ENCODE data around the gene ADAMTS9.

- TF ChIP-seq CTCF (IDR thresholded peaks at IDR 0.05), result peak; percentile 9 to 44 (median 32)
- no peak for TF ChIP-seq POLR2A (IDR thresholded peaks at IDR 0.05)
- no peak for TF ChIP-seq POLR2AphosphoS5 (IDR thresholded peaks at IDR 0.05)
Measured at GRCh38 chr3:64575211-64575844, 112.5 kb downstream of the ADAMTS9 start.

Measured in upper lobe of left lung (tissue), 4 donors.